Parathyroid adenoma (tissue), 2 donors: ENCODE results near the gene SNIP1.
"Not testable (repeated sequence)": the region's sequence is repeated elsewhere in the genome, so short reads cannot be mapped to it uniquely, and the experiment has no call there.

Source experiments
- H2AFZ ChIP-seq: fragments of 300-600 bp; sonication (generic); one replicate; pipeline ENCODE4 v1.7.0; 2017; ENCODE audit warnings: antibody characterized with exemption, mild to moderate bottlenecking
- H3K27ac ChIP-seq: fragments of 300-600 bp; sonication (generic); one replicate; pipeline ENCODE4 v1.7.0; 2017
- H3K27me3 ChIP-seq: fragments of 300-600 bp; sonication (generic); one replicate; pipeline ENCODE4 v1.7.0; 2017; ENCODE audit warnings: low read length; ENCODE audit not compliant: control insufficient read depth, insufficient read depth
- H3K36me3 ChIP-seq: fragments of 300-600 bp; sonication (generic); one replicate; pipeline ENCODE4 v1.7.0; 2017; ENCODE audit warnings: low read length; ENCODE audit not compliant: control insufficient read depth, insufficient read depth
- H3K4me1 ChIP-seq: fragments of 300-600 bp; sonication (generic); one replicate; pipeline ENCODE4 v1.7.0; 2017; ENCODE audit warnings: control low read depth
- H3K4me2 ChIP-seq: fragments of 300-600 bp; sonication (generic); one replicate; pipeline ENCODE4 v1.7.0; 2017; ENCODE audit warnings: low read length
- H3K4me3 ChIP-seq: fragments of 300-600 bp; sonication (generic); one replicate; pipeline ENCODE4 v1.7.0; 2017; ENCODE audit warnings: low read depth, low read length
- H3K79me2 ChIP-seq: fragments of 300-600 bp; sonication (generic); one replicate; pipeline ENCODE4 v1.7.0; 2017; ENCODE audit warnings: control low read depth
- H3K9ac ChIP-seq: fragments of 300-600 bp; sonication (generic); one replicate; pipeline ENCODE4 v1.7.0; 2017; ENCODE audit warnings: mild to moderate bottlenecking
- H3K9me3 ChIP-seq: fragments of 300-600 bp; sonication (generic); one replicate; pipeline ENCODE4 v1.7.0; 2017; ENCODE audit warnings: low read length; ENCODE audit not compliant: control insufficient read depth
- CTCF ChIP-seq: fragments of 300-600 bp; sonication (generic); IDR thresholded peaks from one replicate; pipeline ENCODE4 v1.7.0; 2017; ENCODE audit warnings: antibody characterized with exemption, mild to moderate bottlenecking
- donor health status: primary hyperparathyroidism.

The SNIP1 gene

GRCh38 chr1:37549341-37549740, 4.8 kb downstream of the SNIP1 start:
- Histone ChIP-seq H3K4me3 (no peak overlapping the region), H3K4me2 (no peak overlapping the region), H3K27ac (no peak overlapping the region), H3K27me3 (no peaks in the 10 kb centered on the region), H3K36me3 (no peaks in the 10 kb centered on the region), H2AFZ (no peak overlapping the region), H3K79me2 (peaks cover 2% of the 10 kb centered on the region), H3K4me1 (peaks cover 6% of the 10 kb centered on the region), H3K9me3 (no peaks in the 10 kb centered on the region), H3K9ac (no peak overlapping the region)
- no peak for TF ChIP-seq CTCF

- no peak overlapping the region for H3K4me2 ChIP-seq
- H2AFZ ChIP-seq: no peak overlapping the region
- H3K4me3 ChIP-seq: no peak overlapping the region
- H3K9ac ChIP-seq: no peak overlapping the region
- no peak overlapping the region for H3K27ac ChIP-seq
- H3K9me3 ChIP-seq: no peaks in the 10 kb centered on the region
- H3K79me2 ChIP-seq: no peaks in the 10 kb centered on the region
- H3K27me3 ChIP-seq: no peaks in the 10 kb centered on the region
- H3K36me3 ChIP-seq: no peaks in the 10 kb centered on the region
- H3K4me1 ChIP-seq: no peaks in the 10 kb centered on the region
- no peak for TF ChIP-seq CTCF
These were observed 9.1 kb downstream of the SNIP1 start for GRCh38 chr1:37545019-37545418.

- Histone ChIP-seq H3K36me3 (no peaks in the 10 kb centered on the region), H3K9me3 (no peaks in the 10 kb centered on the region), H3K79me2 (no peaks in the 10 kb centered on the region), H3K4me1 (no peaks in the 10 kb centered on the region), H3K27ac (no peak overlapping the region), H3K27me3 (no peaks in the 10 kb centered on the region), H3K4me2 (no peak overlapping the region), H3K9ac (no peak overlapping the region), H3K4me3 (no peak overlapping the region), H2AFZ (no peak overlapping the region)
- no peak for TF ChIP-seq CTCF
These were observed 9.6 kb downstream of the SNIP1 start for GRCh38 chr1:37544530-37544929.

- no peaks in the 10 kb centered on the region for H3K27me3 ChIP-seq
- H3K79me2 ChIP-seq: no peaks in the 10 kb centered on the region
- H3K9ac ChIP-seq: no peak overlapping the region
- no peaks in the 10 kb centered on the region for H3K36me3 ChIP-seq
- H2AFZ ChIP-seq: no peak overlapping the region
- H3K4me1 ChIP-seq: no peaks in the 10 kb centered on the region
- H3K4me3 ChIP-seq: no peak overlapping the region
- H3K9me3 ChIP-seq: no peaks in the 10 kb centered on the region
- H3K4me2 ChIP-seq: no peak overlapping the region
- no peak overlapping the region for H3K27ac ChIP-seq
- TF ChIP-seq CTCF: no peak
These were observed 13.9 kb downstream of the SNIP1 start for GRCh38 chr1:37540036-37540785.

GRCh38 chr1:37539154-37539553, 14.9 kb downstream of the SNIP1 start:
- H3K9ac ChIP-seq, H3K36me3 ChIP-seq, H3K27me3 ChIP-seq, H3K79me2 ChIP-seq, H2AFZ ChIP-seq, H3K27ac ChIP-seq, H3K4me2 ChIP-seq, H3K9me3 ChIP-seq, H3K4me1 ChIP-seq, H3K4me3 ChIP-seq: not testable (repeated sequence)
